Stomach smooth muscle (tissue), 2 donors: ENCODE results near the gene COL16A1.

ENCODE experiments used
- H3K27ac ChIP-seq: one replicate; pipeline ENCODE4 v1.7.0; 2013; ENCODE audit warnings: mild to moderate bottlenecking, low read length, inconsistent platforms
- H3K27me3 ChIP-seq, 2 donors: one replicate each; pipeline ENCODE4 v1.7.0; 2013; ENCODE audit warnings: low read length in 2 of 2; ENCODE audit not compliant: insufficient read depth in 2 of 2, control insufficient read depth in 1 of 2
- H3K36me3 ChIP-seq, 2 donors: one replicate each; pipeline ENCODE4 v1.7.0; 2013; ENCODE audit warnings: low read length in 2 of 2; ENCODE audit not compliant: control insufficient read depth in 2 of 2, insufficient read depth in 2 of 2
- H3K4me1 ChIP-seq: one replicate; pipeline ENCODE4 v1.7.0; 2013; ENCODE audit warnings: low read length; ENCODE audit not compliant: control insufficient read depth, insufficient read depth
- H3K4me3 ChIP-seq, 2 donors: one replicate each; pipeline ENCODE4 v1.7.0; 2013; ENCODE audit warnings: low read length in 2 of 2
- H3K9ac ChIP-seq, 2 donors: one replicate each; pipeline ENCODE4 v1.7.0; 2013; ENCODE audit warnings: low read length in 2 of 2, mild to moderate bottlenecking in 1 of 2
- H3K9me3 ChIP-seq, 2 donors: one replicate each; pipeline ENCODE4 v1.7.0; 2013; ENCODE audit warnings: low read length in 2 of 2; ENCODE audit not compliant: control insufficient read depth in 2 of 2
- donor health status: healthy.
- donor health status: Pancreatic carcinoma.

Gene COL16A1

DNA sequence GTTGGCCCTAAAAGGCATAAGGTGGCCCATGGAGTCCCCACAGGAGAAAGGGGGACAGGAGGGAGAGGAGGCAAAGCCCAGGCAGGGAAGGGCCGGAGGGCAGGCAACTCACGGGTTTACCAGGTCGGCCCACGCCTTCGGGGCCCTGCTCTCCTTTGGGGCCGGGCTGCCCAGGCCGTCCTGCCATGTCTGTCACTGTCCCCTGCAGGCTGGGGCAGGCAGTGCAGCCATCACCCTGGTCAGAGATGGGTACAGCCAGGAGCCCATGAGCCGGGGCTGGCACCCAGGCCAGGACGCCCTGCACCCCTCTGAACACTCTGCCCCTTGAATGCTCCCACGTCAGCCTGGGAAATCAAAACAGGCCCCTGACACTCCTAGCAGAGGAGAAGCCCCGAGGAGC lies 19.8 kb downstream of the COL16A1 start:
- Histone ChIP-seq H3K36me3 (peaks cover 16 to 30% of the 10 kb centered on the region in 2 donors), H3K9me3 (no peaks in the 10 kb centered on the region), H3K4me1 (peaks cover 18% of the 10 kb centered on the region), H3K4me3 (no peak overlapping the region), H3K27ac (no peak overlapping the region), H3K27me3 (no peaks in the 10 kb centered on the region), H3K9ac (no peak overlapping the region)

DNA sequence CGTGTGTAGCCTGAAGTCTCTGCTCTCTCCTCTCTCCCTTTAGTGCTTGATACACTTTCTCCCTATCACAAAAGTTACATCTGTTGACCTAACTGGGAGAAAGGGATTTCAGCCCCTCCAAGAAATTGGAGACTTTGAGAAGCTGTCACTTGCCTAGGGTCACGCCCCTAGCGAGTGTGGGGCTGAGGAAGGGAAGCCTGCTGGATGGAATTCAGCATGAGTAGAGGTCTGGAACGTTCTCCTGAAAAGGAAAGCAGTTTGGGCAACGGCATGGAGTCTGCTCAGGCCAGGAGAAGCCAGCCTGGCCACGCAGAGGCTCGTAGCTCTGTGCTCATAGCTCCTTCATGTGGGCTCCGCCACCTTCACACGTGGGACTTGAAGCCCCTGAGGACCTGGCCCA lies 22.4 kb downstream of the COL16A1 start:
- Histone ChIP-seq H3K4me1 (peaks cover 6% of the 10 kb centered on the region), H3K9ac (no peak overlapping the region), H3K27me3 (no peaks in the 10 kb centered on the region), H3K27ac (no peak overlapping the region), H3K9me3 (no peaks in the 10 kb centered on the region), H3K36me3 (peaks cover 16 to 28% of the 10 kb centered on the region in 2 donors), H3K4me3 (no peak overlapping the region)

DNA sequence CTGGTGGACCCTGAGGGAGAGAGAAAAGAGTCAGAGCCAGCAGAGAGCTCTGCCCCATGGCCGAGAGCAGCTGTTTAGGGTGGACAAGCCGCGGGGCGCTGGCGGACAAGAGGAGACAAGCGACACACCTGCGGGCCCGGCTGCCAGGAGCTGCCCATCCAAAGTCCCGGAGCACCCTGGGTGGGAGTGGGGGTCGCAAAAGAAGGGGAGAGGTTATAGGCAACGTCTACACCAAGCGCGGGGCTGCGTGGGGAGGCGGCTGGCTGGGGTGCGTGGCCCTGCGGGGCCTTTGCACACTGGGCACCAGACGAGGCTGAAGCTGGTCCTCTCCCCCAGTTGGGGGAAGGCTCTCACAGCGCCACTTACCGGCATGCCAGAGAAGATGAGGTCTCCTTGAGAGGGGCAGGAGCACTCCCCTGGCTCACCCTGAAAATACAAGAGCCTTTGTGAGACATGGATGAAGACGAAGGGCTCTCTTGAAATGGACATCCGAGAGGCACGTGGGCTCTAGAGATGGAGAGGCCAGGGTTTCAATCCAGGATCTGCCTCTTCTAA lies 24.1 kb downstream of the COL16A1 start:
- H3K4me3 ChIP-seq = no peak overlapping the region
- no peaks in the 10 kb centered on the region for H3K9me3 ChIP-seq
- no peak overlapping the region for H3K9ac ChIP-seq
- no peaks in the 10 kb centered on the region for H3K27me3 ChIP-seq
- H3K27ac ChIP-seq = no peak overlapping the region
- peaks cover 15% of the 10 kb centered on the region for H3K4me1 ChIP-seq
- peaks cover 7 to 24% of the 10 kb centered on the region in 2 donors for H3K36me3 ChIP-seq

DNA sequence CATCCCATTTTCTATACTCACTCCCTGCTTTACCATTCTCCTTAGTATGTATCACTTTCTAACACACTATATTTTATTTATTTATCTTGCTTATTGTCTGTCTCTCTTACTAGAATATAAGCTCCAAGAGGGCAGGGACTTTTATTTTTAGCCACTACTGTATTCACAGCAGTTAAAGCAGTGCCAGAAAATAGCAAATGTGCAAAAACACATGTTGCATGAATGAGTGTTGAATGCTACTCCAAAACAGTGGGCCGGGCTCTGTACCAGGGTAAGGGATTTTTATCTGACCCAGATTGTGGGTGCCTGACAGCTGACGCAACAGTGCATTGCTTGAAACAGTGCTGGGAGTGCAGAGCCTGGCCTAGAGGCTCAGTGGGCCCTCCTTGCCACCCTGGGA lies 24.7 kb downstream of the COL16A1 start:
- Histone ChIP-seq H3K9ac (no peak overlapping the region), H3K4me1 (peaks cover 21% of the 10 kb centered on the region), H3K36me3 (peaks cover 7 to 22% of the 10 kb centered on the region in 2 donors), H3K4me3 (no peak overlapping the region), H3K27ac (no peak overlapping the region), H3K9me3 (no peaks in the 10 kb centered on the region), H3K27me3 (no peaks in the 10 kb centered on the region)

DNA sequence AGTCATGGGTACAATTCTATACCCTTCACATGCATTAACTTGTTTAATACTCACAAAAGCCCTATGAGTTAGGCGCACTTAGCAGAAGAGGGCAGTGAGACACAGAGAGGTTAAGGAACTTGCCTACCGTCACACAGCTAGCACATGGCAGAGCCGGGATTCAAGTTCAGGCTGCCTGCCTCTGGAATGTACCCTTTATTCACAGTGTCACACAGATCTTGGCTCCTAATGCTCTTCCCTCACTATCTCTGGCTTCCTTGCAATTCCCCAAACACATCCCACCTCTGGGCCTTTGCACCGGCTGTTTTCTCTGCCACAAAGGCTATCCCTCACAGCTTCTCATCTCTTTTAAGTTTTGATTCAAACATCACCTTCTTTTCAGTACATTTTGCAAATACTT lies 25.1 kb downstream of the COL16A1 start:
- Histone ChIP-seq H3K9ac (no peak overlapping the region), H3K27me3 (no peaks in the 10 kb centered on the region), H3K4me1 (peaks cover 26% of the 10 kb centered on the region), H3K27ac (no peak overlapping the region), H3K4me3 (no peak overlapping the region), H3K9me3 (no peaks in the 10 kb centered on the region), H3K36me3 (peaks cover 7 to 22% of the 10 kb centered on the region in 2 donors)

DNA sequence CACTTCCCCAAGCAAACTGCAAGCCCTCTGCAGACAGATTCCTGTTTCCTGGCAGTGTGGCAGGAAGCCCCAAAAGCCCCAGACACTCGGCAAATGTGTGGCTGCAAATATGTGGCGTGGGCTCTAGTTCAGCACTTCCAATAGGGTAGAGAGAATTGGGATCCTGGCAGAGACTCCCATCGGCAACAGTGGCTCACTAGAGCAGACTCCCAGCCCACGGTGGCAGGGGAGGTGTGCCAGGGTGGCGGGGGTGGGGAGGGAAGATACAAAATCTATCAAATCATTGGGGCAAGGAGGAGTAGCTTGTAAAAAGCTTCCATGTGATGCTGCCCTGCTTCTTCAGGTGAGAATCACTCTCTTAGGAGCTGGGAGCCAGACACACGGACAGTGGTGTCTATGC lies 25.9 kb downstream of the COL16A1 start:
- Histone ChIP-seq H3K9me3 (no peaks in the 10 kb centered on the region), H3K4me3 (no peak overlapping the region), H3K36me3 (peaks cover 5 to 21% of the 10 kb centered on the region in 2 donors), H3K9ac (no peak overlapping the region), H3K27me3 (no peaks in the 10 kb centered on the region), H3K27ac (no peak overlapping the region), H3K4me1 (peaks cover 33% of the 10 kb centered on the region)

DNA sequence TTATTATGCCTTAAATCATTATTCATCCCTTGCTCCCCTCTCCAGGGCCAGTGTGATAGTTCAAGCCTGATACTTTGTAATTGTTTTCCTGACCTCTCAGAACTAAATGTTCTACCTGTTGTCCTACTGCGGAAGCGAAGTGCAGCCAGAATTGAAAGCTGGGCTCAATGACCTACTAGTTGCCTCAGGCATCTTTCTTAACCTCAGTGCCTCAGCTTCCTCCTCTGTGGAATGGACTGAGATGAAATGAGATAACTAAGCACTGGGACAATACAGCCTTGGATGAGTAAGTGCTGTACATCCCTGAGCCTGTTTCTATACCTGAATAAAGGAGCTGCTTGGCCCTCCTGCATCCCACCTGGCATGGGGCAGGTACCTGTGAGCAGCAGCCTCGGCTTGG lies 26.4 kb downstream of the COL16A1 start:
- peaks cover 38% of the 10 kb centered on the region for H3K4me1 ChIP-seq
- H3K9me3 ChIP-seq = no peaks in the 10 kb centered on the region
- peaks cover 0 to 16% of the 10 kb centered on the region in 2 donors for H3K36me3 ChIP-seq
- no peak overlapping the region for H3K9ac ChIP-seq
- H3K4me3 ChIP-seq = no peak overlapping the region
- no peak overlapping the region for H3K27ac ChIP-seq
- no peaks in the 10 kb centered on the region for H3K27me3 ChIP-seq

DNA sequence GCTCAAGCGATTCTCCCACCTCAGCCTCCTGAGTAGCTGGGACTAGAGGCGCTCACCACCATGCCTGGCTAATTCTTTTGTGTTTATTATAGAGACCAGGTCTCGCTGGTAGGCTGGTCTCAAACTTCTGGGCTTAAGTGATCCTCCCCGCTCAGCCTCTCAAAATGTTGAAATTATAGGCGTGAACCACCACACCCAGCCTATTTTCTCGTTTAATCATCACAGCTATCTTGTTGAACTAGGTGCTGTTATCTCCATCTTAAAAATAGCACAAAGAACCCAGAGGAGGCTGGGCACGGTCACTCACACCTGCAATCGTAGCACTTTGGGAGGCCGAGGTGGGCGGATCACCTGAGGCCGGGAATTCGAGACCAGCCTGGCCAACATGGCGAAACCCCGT lies 28.1 kb downstream of the COL16A1 start:
- no peak overlapping the region for H3K9ac ChIP-seq
- peak overlapping the region; percentile 85 for H3K27ac ChIP-seq
- H3K4me3 ChIP-seq = no peak overlapping the region
- H3K27me3 ChIP-seq = no peaks in the 10 kb centered on the region
- peaks cover 49% of the 10 kb centered on the region for H3K4me1 ChIP-seq
- no peaks in the 10 kb centered on the region for H3K9me3 ChIP-seq
- peaks cover 0 to 14% of the 10 kb centered on the region in 2 donors for H3K36me3 ChIP-seq

DNA sequence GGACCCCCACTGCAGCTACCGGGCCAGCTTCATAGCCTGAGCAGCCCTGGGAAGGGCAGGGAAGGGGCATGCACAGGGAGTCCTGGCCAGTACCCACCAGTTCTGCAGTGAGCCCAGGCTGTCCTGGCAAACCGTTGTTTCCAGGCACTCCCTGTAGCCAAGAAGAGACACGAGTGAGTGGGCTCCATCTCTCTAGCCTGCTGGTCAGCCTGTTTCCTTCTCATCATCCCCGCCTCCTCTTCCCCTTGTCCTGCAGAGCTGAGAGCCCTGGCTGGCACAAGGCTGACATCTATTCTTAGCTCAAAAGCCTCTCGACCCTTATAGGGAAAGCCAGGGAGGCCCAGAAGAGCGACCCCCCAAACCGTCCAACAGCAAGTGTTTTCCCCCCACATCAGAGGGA lies 28.7 kb downstream of the COL16A1 start:
- Histone ChIP-seq H3K36me3 (peaks cover 0 to 8% of the 10 kb centered on the region in 2 donors), H3K9me3 (no peaks in the 10 kb centered on the region), H3K27ac (peak overlapping the region; percentile 85), H3K4me1 (peaks cover 55% of the 10 kb centered on the region), H3K27me3 (no peaks in the 10 kb centered on the region), H3K9ac (peak overlapping the region in 1 of 2 donors; percentile 21), H3K4me3 (peak overlapping the region in 1 of 2 donors; percentile 64)

DNA sequence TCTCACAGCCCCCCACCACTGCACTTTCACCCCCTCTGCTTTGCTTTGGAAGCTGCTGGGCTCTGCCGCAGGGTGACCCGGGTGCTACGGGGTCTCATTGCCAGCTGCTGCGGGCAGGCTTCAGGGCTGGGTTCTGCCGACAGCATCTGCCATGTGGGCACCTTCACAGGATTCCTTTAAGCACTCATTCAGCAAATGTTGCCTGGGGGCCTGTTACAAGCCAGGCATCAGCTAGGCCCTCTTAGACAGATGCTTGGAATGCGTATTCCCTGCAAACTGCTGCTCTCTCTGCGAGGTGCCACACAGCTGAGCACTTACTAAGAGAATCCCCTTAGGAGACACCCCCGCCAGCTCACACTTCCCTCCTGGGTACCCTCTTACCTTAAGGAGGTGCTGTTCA lies 29.2 kb downstream of the COL16A1 start:
- H3K27me3 ChIP-seq = no peaks in the 10 kb centered on the region
- H3K9me3 ChIP-seq = no peaks in the 10 kb centered on the region
- H3K36me3 ChIP-seq = peaks cover 0 to 4% of the 10 kb centered on the region in 2 donors
- H3K27ac ChIP-seq = peak overlapping the region; percentile 85
- H3K9ac ChIP-seq = peak overlapping the region in 1 of 2 donors; percentile 21
- H3K4me1 ChIP-seq = peaks cover 60% of the 10 kb centered on the region
- H3K4me3 ChIP-seq = peak overlapping the region in 1 of 2 donors; percentile 64

DNA sequence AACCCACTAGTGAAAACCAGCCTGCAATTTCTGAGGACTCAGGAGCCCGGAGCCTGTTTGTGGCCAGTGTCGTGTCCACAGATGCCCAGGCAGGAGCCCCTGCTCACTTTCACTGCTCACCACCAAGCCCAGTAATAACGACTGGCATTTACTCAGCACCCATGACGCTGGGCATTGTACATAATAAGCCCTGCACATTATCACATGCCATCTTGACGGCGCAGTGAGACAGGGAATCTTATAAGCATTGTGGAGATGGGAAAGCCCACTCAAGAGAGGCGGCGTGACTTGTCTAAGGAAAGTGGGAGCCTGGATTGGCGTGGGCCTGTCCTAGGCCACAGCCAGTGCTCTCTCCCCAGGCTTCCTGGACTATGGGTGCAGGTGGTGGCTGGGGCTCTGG lies 30.4 kb downstream of the COL16A1 start:
- peaks cover 0 to 4% of the 10 kb centered on the region in 2 donors for H3K36me3 ChIP-seq
- H3K9ac ChIP-seq = peak overlapping the region in 1 of 2 donors; percentile 58
- no peaks in the 10 kb centered on the region for H3K9me3 ChIP-seq
- peak overlapping the region in 1 of 2 donors; percentile 35 for H3K4me3 ChIP-seq
- H3K27me3 ChIP-seq = no peaks in the 10 kb centered on the region
- H3K27ac ChIP-seq = peak overlapping the region; percentile 85
- H3K4me1 ChIP-seq = peaks cover 69% of the 10 kb centered on the region
